ENCODE results near the gene APPL2. TPM values are rescaled to one million over a fixed set of nuclear protein-coding genes. Genes with fewer than 3 reads are reported as not detected.

APPL2 gene
- total and polyA plus RNA-seq, 2 experiments from 2014 or later, result 83.0 to 122 TPM

GRCh38 chr12:105205322-105206048, 30.5 kb downstream of the APPL2 start:
- in situ Hi-C loops (cut with MboI), result no loop called here
- no peak for DNase-seq
- Histone ChIP-seq H3K9ac (peak overlapping the region; percentile 82), H3K27ac (peak overlapping the region; percentile 99), H3K4me2 (ENCODE audit: unreplicated experiment) (peak overlapping the region; percentile 46), H3K9me2 (ENCODE audit: insufficient read depth) (no peaks in the 10 kb centered on the region), H3K9me3 (ENCODE audit: low read depth) (no peaks in the 10 kb centered on the region), H3K36me3 (ENCODE audit: low read depth) (peaks cover 81% of the 10 kb centered on the region), H3F3A (ENCODE audit: insufficient read depth) (peaks cover 63% of the 10 kb centered on the region), H4K20me1 (ENCODE audit: insufficient read depth) (no peaks in the 10 kb centered on the region), H2AFZ (no peak overlapping the region), H3K27me3 (replicated peaks; ENCODE audit: insufficient read depth) (no peaks in the 10 kb centered on the region), H3K4me3 (no peak overlapping the region), H3K4me1 (ENCODE audit: insufficient read depth) (peaks cover 30% of the 10 kb centered on the region), H3K79me2 (ENCODE audit: insufficient read depth) (peaks cover 74% of the 10 kb centered on the region)
- WGBS, 2 experiments (ENCODE audit: low coverage in 1 of 2, low lambda C conversion rate in 2 of 2, missing lambda C conversion rate in 2 of 2), result 59 to 60% methylated on average over 10 of the region's 10 CpGs
- TF ChIP-seq EZH2phosphoT487 (IDR thresholded peaks at IDR 0.05; ENCODE audit: insufficient read depth, low read depth) (no peak), EZH2 (IDR thresholded peaks at IDR 0.05; ENCODE audit: insufficient read depth, poor library complexity, severe bottlenecking) (no peak)

DNA sequence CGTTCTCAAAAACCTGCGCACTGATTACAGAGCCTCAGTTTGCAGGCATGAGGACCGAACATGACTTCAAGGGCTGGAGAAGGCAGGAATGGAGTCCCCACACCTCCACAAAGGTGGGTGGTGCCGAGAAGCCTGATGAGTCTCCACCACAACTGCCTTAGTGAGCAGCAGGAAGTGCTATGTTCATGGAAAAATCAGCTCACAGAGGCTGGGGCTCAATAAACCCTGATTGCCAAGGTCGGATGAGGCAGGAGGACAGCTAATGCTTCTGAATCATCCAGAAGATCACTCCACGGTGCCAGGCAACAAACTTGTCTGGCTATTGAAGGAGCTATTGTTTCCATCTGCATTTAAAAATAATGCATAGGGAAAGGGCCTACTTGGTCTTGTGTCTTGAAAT, 31.1 kb downstream of the APPL2 start:
- Histone ChIP-seq H3K27me3 (replicated peaks; ENCODE audit: insufficient read depth) (no peaks in the 10 kb centered on the region), H3K9me3 (ENCODE audit: low read depth) (no peaks in the 10 kb centered on the region), H3K9ac (peak overlapping the region; percentile 82), H4K20me1 (ENCODE audit: insufficient read depth) (no peaks in the 10 kb centered on the region), H3K27ac (peak overlapping the region; percentile 99), H3K4me2 (ENCODE audit: unreplicated experiment) (peak overlapping the region; percentile 54), H3K79me2 (ENCODE audit: insufficient read depth) (peaks cover 79% of the 10 kb centered on the region), H3K36me3 (ENCODE audit: low read depth) (peaks cover 83% of the 10 kb centered on the region), H3F3A (ENCODE audit: insufficient read depth) (peaks cover 61% of the 10 kb centered on the region), H3K4me1 (ENCODE audit: insufficient read depth) (peaks cover 36% of the 10 kb centered on the region), H2AFZ (no peak overlapping the region), H3K4me3 (no peak overlapping the region), H3K9me2 (ENCODE audit: insufficient read depth) (no peaks in the 10 kb centered on the region)
- DNase-seq, result peak; percentile 100
- in situ Hi-C loops (cut with MboI), result no loop called here
- TF ChIP-seq EZH2 (IDR thresholded peaks at IDR 0.05; ENCODE audit: insufficient read depth, poor library complexity, severe bottlenecking) (no peak), EZH2phosphoT487 (IDR thresholded peaks at IDR 0.05; ENCODE audit: insufficient read depth, low read depth) (no peak)
- WGBS, 2 experiments (ENCODE audit: low coverage in 1 of 2, low lambda C conversion rate in 2 of 2, missing lambda C conversion rate in 2 of 2), result 23 to 24% methylated on average over 6 of the region's 6 CpGs

GRCh38 chr12:105204127-105204526, 31.8 kb downstream of the APPL2 start:
- peak overlapping the region; percentile 54 for H3K4me2 ChIP-seq (ENCODE audit: unreplicated experiment)
- peak overlapping the region; percentile 81 for H3K9ac ChIP-seq
- H3K27ac ChIP-seq, result peak overlapping the region; percentile 99
- no peak for DNase-seq
- no peaks in the 10 kb centered on the region for H3K27me3 ChIP-seq (replicated peaks; ENCODE audit: insufficient read depth)
- H3K4me1 ChIP-seq (ENCODE audit: insufficient read depth), result peaks cover 36% of the 10 kb centered on the region
- H3K79me2 ChIP-seq (ENCODE audit: insufficient read depth), result peaks cover 76% of the 10 kb centered on the region
- H3K9me2 ChIP-seq (ENCODE audit: insufficient read depth), result no peaks in the 10 kb centered on the region
- H3K36me3 ChIP-seq (ENCODE audit: low read depth), result peaks cover 84% of the 10 kb centered on the region
- in situ Hi-C loops (cut with MboI), result no loop called here
- H3F3A ChIP-seq (ENCODE audit: insufficient read depth), result peaks cover 59% of the 10 kb centered on the region
- H3K4me3 ChIP-seq, result no peak overlapping the region
- H3K9me3 ChIP-seq (ENCODE audit: low read depth), result no peaks in the 10 kb centered on the region
- WGBS, 2 experiments (ENCODE audit: low coverage in 1 of 2, low lambda C conversion rate in 2 of 2, missing lambda C conversion rate in 2 of 2), result 74 to 76% methylated on average over 8 of the region's 8 CpGs
- no peak overlapping the region for H2AFZ ChIP-seq
- no peaks in the 10 kb centered on the region for H4K20me1 ChIP-seq (ENCODE audit: insufficient read depth)
- TF ChIP-seq EZH2 (IDR thresholded peaks at IDR 0.05; ENCODE audit: insufficient read depth, poor library complexity, severe bottlenecking) (no peak), EZH2phosphoT487 (IDR thresholded peaks at IDR 0.05; ENCODE audit: insufficient read depth, low read depth) (no peak)

DNA sequence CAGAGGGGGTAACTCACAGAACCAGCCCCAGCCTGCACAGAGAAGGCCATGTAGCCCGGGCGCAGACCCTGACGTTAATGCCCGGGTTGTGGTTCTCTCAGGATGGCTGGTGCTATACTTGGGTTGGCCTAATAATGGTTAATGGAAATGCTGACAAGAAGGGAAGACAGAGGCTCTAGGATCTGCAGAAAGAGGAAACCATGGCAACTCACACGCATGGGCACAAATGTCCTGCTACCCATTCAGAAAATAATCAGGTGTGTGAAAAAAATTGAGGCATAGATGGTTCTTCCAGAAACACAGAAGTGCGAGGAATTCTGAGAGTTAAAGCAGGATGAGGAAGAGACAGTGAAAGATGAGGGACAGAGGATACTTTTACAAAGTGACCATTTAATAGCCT, 33.8 kb downstream of the APPL2 start:
- TF ChIP-seq EZH2phosphoT487 (IDR thresholded peaks at IDR 0.05; ENCODE audit: insufficient read depth, low read depth) (no peak), EZH2 (IDR thresholded peaks at IDR 0.05; ENCODE audit: insufficient read depth, poor library complexity, severe bottlenecking) (no peak)
- DNase-seq, result no peak
- Histone ChIP-seq H3K79me2 (ENCODE audit: insufficient read depth) (peaks cover 72% of the 10 kb centered on the region), H3K9me2 (ENCODE audit: insufficient read depth) (no peaks in the 10 kb centered on the region), H3F3A (ENCODE audit: insufficient read depth) (peaks cover 57% of the 10 kb centered on the region), H3K9me3 (ENCODE audit: low read depth) (no peaks in the 10 kb centered on the region), H4K20me1 (ENCODE audit: insufficient read depth) (no peaks in the 10 kb centered on the region), H3K36me3 (ENCODE audit: low read depth) (peaks cover 86% of the 10 kb centered on the region), H3K4me1 (ENCODE audit: insufficient read depth) (peaks cover 36% of the 10 kb centered on the region), H3K4me2 (ENCODE audit: unreplicated experiment) (no peak overlapping the region), H3K27ac (peak overlapping the region; percentile 14; the same call in 1 of the 2 replicates), H2AFZ (no peak overlapping the region), H3K4me3 (no peak overlapping the region), H3K27me3 (replicated peaks; ENCODE audit: insufficient read depth) (no peaks in the 10 kb centered on the region), H3K9ac (no peak overlapping the region)
- in situ Hi-C loops (cut with MboI), result no loop called here
- 94 to 98% methylated on average over 6 of the region's 6 CpGs for WGBS, 2 experiments (ENCODE audit: low coverage in 1 of 2, low lambda C conversion rate in 2 of 2, missing lambda C conversion rate in 2 of 2)
